Fibroblast of mammary gland (primary cell): ENCODE data around the gene ZNF90.
"Not testable (repeated sequence)": the region's sequence is repeated elsewhere in the genome, so short reads cannot be mapped to it uniquely, and the experiment has no call there.

Source experiments
- DNase-seq: peaks from one replicate; pipeline ENCODE4 v3.0.0-alpha.2; 2010; ENCODE audit warnings: low read depth
- H3K4me3 ChIP-seq: 2 replicates; pipeline ENCODE4 v1.5.1; 2011; ENCODE audit warnings: low read depth, mild to moderate bottlenecking, low read length, moderate library complexity; ENCODE audit not compliant: control insufficient read depth
- TF ChIP-seq, protein P1 (sequence below): conservative IDR thresholded peaks from 2 replicates; pipeline ENCODE4 v1.5.1; 2011; ENCODE audit warnings: low read depth, low read length, inconsistent platforms; ENCODE audit not compliant: control insufficient read depth, insufficient read depth

The ZNF90 gene

DNA sequence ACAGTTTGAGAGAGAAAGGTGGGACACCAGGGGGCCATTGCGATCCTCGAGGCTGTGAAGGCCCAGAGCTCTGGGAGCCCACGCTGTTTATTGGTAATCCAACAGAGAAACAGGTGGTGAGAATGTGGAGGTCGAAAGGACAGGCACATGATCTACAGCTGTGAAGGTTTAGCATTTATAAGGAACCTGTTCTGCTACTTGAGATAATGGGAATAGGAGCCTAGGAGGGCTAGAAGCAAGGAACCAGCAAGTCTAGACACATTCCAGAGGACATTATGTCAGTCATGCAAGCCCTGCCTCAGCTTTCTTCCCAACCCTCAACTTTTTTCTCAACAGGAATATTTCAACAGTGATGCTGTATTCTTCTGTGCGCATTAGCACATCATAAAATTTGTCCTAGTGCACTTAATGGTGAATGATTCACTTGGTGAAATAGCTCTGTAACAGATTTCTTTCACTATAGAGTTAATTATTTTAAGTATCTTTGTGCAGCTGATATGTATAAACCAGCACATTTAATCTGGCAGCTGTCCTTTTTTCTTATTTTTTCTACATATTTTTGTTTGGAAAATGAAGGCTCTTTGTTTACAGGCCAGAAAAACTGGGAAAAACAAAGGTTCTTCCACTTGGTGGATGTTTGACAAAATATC, 25.4 kb downstream of the ZNF90 start:
- DNase-seq: no peak
- TF ChIP-seq, protein P1, sequence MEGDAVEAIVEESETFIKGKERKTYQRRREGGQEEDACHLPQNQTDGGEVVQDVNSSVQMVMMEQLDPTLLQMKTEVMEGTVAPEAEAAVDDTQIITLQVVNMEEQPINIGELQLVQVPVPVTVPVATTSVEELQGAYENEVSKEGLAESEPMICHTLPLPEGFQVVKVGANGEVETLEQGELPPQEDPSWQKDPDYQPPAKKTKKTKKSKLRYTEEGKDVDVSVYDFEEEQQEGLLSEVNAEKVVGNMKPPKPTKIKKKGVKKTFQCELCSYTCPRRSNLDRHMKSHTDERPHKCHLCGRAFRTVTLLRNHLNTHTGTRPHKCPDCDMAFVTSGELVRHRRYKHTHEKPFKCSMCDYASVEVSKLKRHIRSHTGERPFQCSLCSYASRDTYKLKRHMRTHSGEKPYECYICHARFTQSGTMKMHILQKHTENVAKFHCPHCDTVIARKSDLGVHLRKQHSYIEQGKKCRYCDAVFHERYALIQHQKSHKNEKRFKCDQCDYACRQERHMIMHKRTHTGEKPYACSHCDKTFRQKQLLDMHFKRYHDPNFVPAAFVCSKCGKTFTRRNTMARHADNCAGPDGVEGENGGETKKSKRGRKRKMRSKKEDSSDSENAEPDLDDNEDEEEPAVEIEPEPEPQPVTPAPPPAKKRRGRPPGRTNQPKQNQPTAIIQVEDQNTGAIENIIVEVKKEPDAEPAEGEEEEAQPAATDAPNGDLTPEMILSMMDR: no peak

DNA sequence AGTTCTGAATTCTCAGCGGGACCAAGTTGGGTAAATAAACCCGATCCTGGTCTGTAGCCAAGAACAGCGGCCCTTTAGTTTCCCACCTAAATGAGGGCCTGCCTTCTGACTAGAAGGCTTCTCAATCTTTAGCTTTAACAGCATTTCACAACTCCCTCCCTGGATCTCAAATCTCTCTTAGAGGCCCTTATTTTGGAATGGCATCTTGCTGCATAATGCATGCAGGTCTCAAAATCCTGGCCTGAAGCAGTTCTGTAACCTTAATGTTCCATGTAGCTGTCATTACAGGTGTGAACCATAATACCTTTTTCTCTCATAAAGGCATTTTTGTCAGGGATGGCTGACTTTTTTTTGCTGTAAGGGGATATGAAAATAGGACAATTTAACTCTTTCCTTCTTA, 29.5 kb downstream of the ZNF90 start:
- TF ChIP-seq, protein P1: no peak
- DNase-seq: no peak
- no peak overlapping the region for H3K4me3 ChIP-seq

More for the DNA sequence above, 25.4 kb downstream of the ZNF90 start:
- H3K4me3 ChIP-seq: no peak overlapping the region

DNA sequence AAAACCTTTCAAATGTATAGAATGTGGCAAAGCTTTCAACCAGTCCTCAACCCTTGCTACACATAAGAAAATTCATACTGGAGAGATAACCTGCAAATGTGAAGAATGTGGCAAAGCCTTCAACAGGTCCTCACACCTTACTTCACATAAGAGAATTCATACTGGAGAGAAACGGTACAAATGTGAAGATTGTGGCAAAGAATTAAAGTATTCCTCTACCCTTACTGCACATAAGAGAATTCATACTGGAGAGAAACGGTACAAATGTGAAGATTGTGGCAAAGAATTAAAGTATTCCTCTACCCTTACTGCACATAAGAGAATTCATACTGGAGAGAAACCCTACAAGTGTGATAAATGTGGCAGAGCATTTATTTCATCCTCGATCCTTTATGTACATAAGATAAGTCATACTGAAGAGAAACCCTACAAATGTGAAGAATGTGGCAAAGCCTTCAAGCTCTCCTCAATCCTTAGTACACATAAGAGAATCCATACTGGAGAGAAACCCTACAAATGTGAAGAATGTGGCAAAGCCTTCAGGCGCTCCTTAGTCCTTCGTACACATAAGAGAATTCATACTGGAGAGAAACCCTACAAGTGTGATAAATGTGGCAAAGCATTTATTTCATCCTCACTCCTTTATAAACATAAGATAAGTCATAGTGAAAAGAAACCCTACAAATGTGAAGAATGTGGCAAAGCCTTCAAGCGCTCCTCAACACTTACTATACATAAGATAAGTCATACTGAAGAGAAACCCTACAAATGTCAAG, 40.5 kb downstream of the ZNF90 start:
- DNase-seq, H3K4me3 ChIP-seq: not testable (repeated sequence)

DNA sequence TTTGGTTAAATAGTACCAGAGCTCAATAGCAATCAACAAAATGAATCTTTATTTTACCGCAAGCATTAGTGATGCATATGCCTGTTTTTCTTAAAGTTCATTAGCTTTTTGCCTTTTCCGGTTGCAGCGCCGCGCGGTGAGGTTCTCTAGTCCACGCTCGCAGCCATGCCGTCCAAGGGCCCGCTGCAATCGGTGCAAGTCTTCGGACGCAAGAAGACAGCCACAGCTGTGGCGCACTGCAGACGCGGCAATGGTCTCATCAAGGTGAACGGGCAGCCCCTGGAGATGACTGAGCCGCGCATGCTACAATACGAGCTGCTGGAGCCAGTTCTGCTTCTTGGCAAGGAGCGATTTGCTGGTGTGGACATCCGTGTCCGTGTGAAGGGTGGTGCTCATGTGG, 47.1 kb downstream of the ZNF90 start:
- TF ChIP-seq, protein P1: no peak
- DNase-seq: no peak
- H3K4me3 ChIP-seq: no peak overlapping the region

DNA sequence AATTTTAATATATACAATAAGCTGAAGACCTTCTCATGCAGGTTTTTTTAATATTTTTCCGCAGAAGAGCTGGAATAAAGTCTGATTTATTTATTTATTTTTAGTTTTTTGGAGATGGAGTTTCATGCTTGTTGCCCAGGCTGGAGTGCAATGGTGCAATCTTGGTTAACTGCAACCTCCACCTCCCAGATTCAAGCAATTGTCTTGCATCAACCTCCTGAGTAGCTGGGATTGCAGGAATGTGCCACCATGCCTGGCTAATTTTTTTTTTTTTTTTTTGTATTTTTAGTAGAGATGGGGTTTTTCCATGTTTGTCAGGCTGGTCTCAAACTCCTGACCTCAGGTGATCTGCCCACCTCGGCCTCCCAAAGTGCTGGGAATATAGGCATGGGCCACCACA, 55.1 kb downstream of the ZNF90 start:
- DNase-seq, H3K4me3 ChIP-seq: not testable (repeated sequence)

DNA sequence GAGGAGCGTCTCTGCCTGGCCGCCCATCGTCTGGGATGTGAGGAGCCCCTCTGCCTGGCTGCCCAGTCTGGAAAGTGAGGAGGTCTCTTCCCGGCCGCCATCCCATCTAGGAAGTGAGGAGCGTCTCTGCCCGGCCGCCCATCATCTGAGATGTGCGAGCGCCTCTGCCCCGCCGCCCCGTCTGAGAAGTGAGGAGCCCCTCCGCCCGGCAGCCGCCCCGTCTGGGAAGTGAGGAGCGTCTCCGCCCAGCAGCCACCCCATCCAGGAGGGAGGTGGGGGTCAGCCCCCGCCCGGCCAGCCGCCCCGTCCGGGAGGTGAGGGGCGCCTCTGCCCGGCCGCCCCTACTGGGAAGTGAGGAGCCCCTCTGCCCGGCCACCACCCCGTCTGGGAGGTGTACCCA, 59.9 kb downstream of the ZNF90 start:
- not testable (repeated sequence) for DNase-seq, H3K4me3 ChIP-seq

DNA sequence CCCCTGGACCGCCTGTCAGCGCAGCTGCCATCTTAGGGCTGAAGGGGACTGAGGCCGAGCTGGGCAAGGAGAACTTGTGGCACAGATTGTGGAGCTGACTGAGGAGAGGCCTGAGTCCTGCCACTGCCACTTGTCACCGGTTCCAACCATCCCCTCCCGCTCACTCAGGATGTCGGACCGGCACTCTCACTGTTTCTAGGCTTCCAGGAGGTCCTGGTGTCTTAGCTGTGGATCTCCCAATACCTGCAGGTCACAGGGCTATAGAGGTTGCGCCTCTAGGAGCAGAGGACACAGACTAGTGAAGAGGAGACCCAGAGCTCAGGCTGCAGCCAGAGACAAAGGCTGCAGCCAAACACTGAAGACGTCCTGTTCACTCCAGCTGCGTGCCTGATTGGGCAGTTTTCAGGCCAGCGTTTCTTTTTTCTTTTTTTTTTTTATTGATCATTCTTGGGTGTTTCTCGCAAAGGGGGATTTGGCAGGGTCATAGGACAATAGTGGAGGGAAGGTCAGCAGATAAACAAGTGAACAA, 73.9 kb downstream of the ZNF90 start:
- TF ChIP-seq, protein P1: no peak
- no peak overlapping the region for H3K4me3 ChIP-seq
- no peak for DNase-seq

DNA sequence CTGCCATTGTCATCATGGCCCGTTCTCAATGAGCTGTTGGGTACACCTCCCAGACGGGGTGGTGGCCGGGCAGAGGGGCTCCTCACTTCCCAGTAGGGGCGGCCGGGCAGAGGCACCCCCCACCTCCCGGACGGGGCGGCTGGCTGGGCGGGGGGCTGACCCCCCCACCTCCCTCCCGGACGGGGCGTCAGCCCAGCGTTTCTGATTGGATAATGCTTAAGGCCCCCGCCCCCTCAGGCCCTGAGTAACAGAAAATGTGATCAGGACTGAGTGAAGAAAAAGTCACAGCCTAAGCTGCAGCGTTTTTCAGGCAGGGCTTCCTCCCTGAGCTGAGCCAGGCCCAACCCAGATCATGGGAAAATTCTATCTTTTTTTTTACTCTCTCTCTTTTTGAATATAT, 74.7 kb downstream of the ZNF90 start:
- not testable (repeated sequence) for DNase-seq

DNA sequence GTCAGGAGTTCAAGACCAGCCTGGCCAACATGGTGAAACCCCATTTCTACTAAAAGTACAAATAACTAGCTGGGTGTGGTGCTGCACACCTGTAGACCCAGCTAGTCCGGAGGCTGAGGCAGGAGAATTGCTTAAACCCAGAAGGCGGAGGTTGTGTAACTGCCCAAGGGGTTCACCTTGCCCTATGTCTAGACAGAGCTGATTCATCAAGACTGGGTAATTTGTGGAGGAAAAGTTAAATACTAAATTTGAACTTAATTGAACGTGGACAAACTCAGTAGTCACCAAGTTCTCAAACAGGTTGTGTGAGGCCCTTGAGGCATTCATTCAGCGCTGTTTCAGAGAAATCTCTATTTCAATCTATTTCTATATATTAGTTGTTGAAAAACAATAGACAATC, 75.5 kb downstream of the ZNF90 start:
- TF ChIP-seq, protein P1: no peak
- DNase-seq: no peak
- no peak overlapping the region for H3K4me3 ChIP-seq

More for the DNA sequence above, 74.7 kb downstream of the ZNF90 start:
- H3K4me3 ChIP-seq: not testable (repeated sequence)
